GM08714 (cell line): ENCODE data around the gene THSD4.

ENCODE experiments used
- H3K4me3 ChIP-seq: fragments of 200-500 bp; sonication (Bioruptor generic); 2 replicates; pipeline ENCODE4 v1.5.1; 2014; ENCODE audit warnings: mild to moderate bottlenecking, low read length, inconsistent platforms
- ZNF274 ChIP-seq: IDR thresholded peaks from 2 replicates; pipeline ENCODE4 v1.6.1; 2012; ENCODE audit warnings: mild to moderate bottlenecking, low read depth, low read length

Gene THSD4

GRCh38 chr15:71748293-71748718 lies 633.0 kb downstream of the THSD4 start:
- no peak for TF ChIP-seq ZNF274
- H3K4me3 ChIP-seq = no peak overlapping the region

- no peak for TF ChIP-seq ZNF274
These were observed 634.2 kb downstream of the THSD4 start for GRCh38 chr15:71749500-71749899.

GRCh38 chr15:71752128-71752527 lies 636.9 kb downstream of the THSD4 start:
- TF ChIP-seq ZNF274 = no peak
- H3K4me3 ChIP-seq = no peak overlapping the region

More at GRCh38 chr15:71749500-71749899, 634.2 kb downstream of the THSD4 start:
- no peak overlapping the region for H3K4me3 ChIP-seq

- no peak for TF ChIP-seq ZNF274
- H3K4me3 ChIP-seq = no peak overlapping the region
These were observed 637.5 kb downstream of the THSD4 start for GRCh38 chr15:71752604-71753289.

- no peak overlapping the region for H3K4me3 ChIP-seq
- TF ChIP-seq ZNF274 = no peak
These were observed 638.1 kb downstream of the THSD4 start for GRCh38 chr15:71753346-71753745.

- H3K4me3 ChIP-seq = no peak overlapping the region
- no peak for TF ChIP-seq ZNF274
These were observed 639.4 kb downstream of the THSD4 start for GRCh38 chr15:71754660-71755059.

- TF ChIP-seq ZNF274 = no peak
- H3K4me3 ChIP-seq = no peak overlapping the region
These were observed 640.1 kb downstream of the THSD4 start for GRCh38 chr15:71755092-71755970.

GRCh38 chr15:71756599-71757352 lies 641.5 kb downstream of the THSD4 start:
- no peak overlapping the region for H3K4me3 ChIP-seq
- TF ChIP-seq ZNF274 = no peak

GRCh38 chr15:71757741-71758530 lies 642.7 kb downstream of the THSD4 start:
- H3K4me3 ChIP-seq = no peak overlapping the region
- TF ChIP-seq ZNF274 = no peak

GRCh38 chr15:71758711-71759110 lies 643.4 kb downstream of the THSD4 start:
- no peak for TF ChIP-seq ZNF274
- no peak overlapping the region for H3K4me3 ChIP-seq

- TF ChIP-seq ZNF274 = no peak
- no peak overlapping the region for H3K4me3 ChIP-seq
These were observed 645.6 kb downstream of the THSD4 start for GRCh38 chr15:71760852-71761251.

GRCh38 chr15:71761649-71762048 lies 646.4 kb downstream of the THSD4 start:
- no peak overlapping the region for H3K4me3 ChIP-seq
- TF ChIP-seq ZNF274 = no peak

- TF ChIP-seq ZNF274 = no peak
- H3K4me3 ChIP-seq = no peak overlapping the region
These were observed 652.9 kb downstream of the THSD4 start for GRCh38 chr15:71768184-71768583.
